Spleen (tissue), 11 donors: ENCODE data around the gene ACP7. TPM values are rescaled to one million over a fixed set of nuclear protein-coding genes. Genes with fewer than 3 reads are reported as not detected.

Experiments
- DNase-seq: peaks from one replicate; pipeline ENCODE4 v3.0.0-alpha.2; 2020
- H3K27ac ChIP-seq, 8 donors: fragments of 200-600 bp; sonication (generic) in 7 of 8; 1 replicate in 4 of 8; 2 replicates in 4 of 8; pipeline versions ENCODE4 v1.5.0 to v1.8.0; 2016 to 2021; ENCODE audit warnings: inconsistent platforms in 4 of 8, mild to moderate bottlenecking in 4 of 8, moderate library complexity in 1 of 8
- H3K27me3 ChIP-seq, 7 donors: fragments of 200-600 bp; sonication (generic) in 6 of 7; replicated peaks in 1 of 7; 1 replicate in 4 of 7; 2 replicates in 3 of 7; pipeline versions ENCODE4 v1.5.0 to v1.8.0; 2016 to 2021; ENCODE audit warnings: inconsistent platforms in 3 of 7, mild to moderate bottlenecking in 1 of 7
- H3K36me3 ChIP-seq, 6 donors: fragments of 200-600 bp; sonication (generic) in 5 of 6; 1 replicate in 4 of 6; 2 replicates in 2 of 6; pipeline versions ENCODE4 v1.5.0 to v1.8.0; 2016 to 2021; ENCODE audit warnings: inconsistent platforms in 2 of 6
- H3K4me1 ChIP-seq, 6 donors: fragments of 200-600 bp; sonication (generic) in 5 of 6; 1 replicate in 3 of 6; 2 replicates in 3 of 6; pipeline versions ENCODE4 v1.5.0 to v1.8.0; 2016 to 2021; ENCODE audit warnings: inconsistent platforms in 3 of 6
- H3K4me3 ChIP-seq, 8 donors: fragments of 200-600 bp; sonication (generic) in 7 of 8; 1 replicate in 4 of 8; 2 replicates in 4 of 8; pipeline versions ENCODE4 v1.5.0 to v1.8.0; 2016 to 2021; ENCODE audit warnings: inconsistent platforms in 4 of 8, mild to moderate bottlenecking in 4 of 8, moderate library complexity in 2 of 8
- H3K9me3 ChIP-seq, 8 donors: fragments of 200-600 bp; sonication (generic) in 7 of 8; 1 replicate in 4 of 8; 2 replicates in 4 of 8; pipeline versions ENCODE4 v1.5.0 to v1.8.0; 2016 to 2021; ENCODE audit warnings: inconsistent platforms in 4 of 8
- CTCF ChIP-seq, 11 experiments: fragments of 200-600 bp in 7 of 11; fragments of 450-650 bp in 4 of 11; sonication (generic) in 4 of 11; IDR thresholded peaks in 8 of 11; conservative IDR thresholded peaks in 3 of 11; 1 replicate in 7 of 11; 2 replicates in 4 of 11; pipeline versions ENCODE4 v1.4.0 to v1.8.0; 2016 to 2021; ENCODE audit warnings: antibody characterized with exemption in 11 of 11, inconsistent platforms in 4 of 11, mild to moderate bottlenecking in 1 of 11
- POLR2A ChIP-seq, 3 donors: fragments of 450-650 bp; IDR thresholded peaks; one replicate each; pipeline ENCODE4 v1.5.1; 2017; ENCODE audit warnings: antibody characterized with exemption in 3 of 3, mild to moderate bottlenecking in 1 of 3
- POLR2AphosphoS5 ChIP-seq, 3 donors: sonication (generic); formaldehyde crosslinking; IDR thresholded peaks; one replicate each; pipeline ENCODE4 v1.5.1; 2017; ENCODE audit warnings: antibody characterized with exemption in 3 of 3
- WGBS, 5 donors: extraction: QIAGEN DNeasy Blood & Tissue Kit in 3 of 5; methylation state at CpG; one replicate each; pipeline versions ENCODE4 v1.1.5 to v1.1.7; 2013 to 2018; 5-methylcytosine and 5-hydroxymethylcytosine counted together
- intact Hi-C: fragments of 100-400 bp; cut with DNase I; formaldehyde crosslinking; loops from one replicate; pipeline ENCODE4 v1.15.0; 2023; ENCODE audit warnings: low total_unique reads
- polyA plus RNA-seq, 3 donors: library from polyadenylated mRNA; stranded (reverse); fragments of 200-250 nt; gene quantifications; one replicate each; pipeline ENCODE4 v1.2.1, GENCODE V29; 2013
- total RNA-seq, 7 donors: library from RNA; depleted of rRNA in 3 of 7; stranded (reverse); fragments of >200 nt in 3 of 7; fragmentation: NEBNext Ultra II Directional in 4 of 7; extraction: Animal tissue kit (Norgen Biotek cat#: 25700) in 4 of 7; gene quantifications; one replicate each; pipeline versions ENCODE4 v1.1.0 to v1.2.1, GENCODE V29; 2016 to 2021
- donor health status: healthy with polysubstance abuse.
- donor health status: DM: no; HTN: no; CAD: no; lungs with moderate emphysema.
- donor health status: DM: no; HTN: no; CAD: no.
- donor health status: Bipolar disorder and iron deficiency.
- donor health status: healthy.
- donor health status: DM: no; HTN: no; CAD: no.
- donor health status: DM: yes; HTN: yes; CAD: no.

Gene ACP7
- total and polyA plus RNA-seq, 10 donors, result not detected

- H3K9me3 ChIP-seq, result peaks cover 0 to 6% (median 0%) of the 10 kb centered on the region in 8 donors
- no peak for DNase-seq
- intact Hi-C loops, result no loop called here
- H3K27ac ChIP-seq, result no peak overlapping the region
- TF ChIP-seq POLR2AphosphoS5 (IDR thresholded peaks at IDR 0.05), result no peak
- no peak for TF ChIP-seq CTCF (IDR thresholded peaks at IDR 0.05 in 8 of 11, conservative IDR thresholded peaks at IDR 0.05 in 3 of 11)
- no peak for TF ChIP-seq POLR2A (IDR thresholded peaks at IDR 0.05)
- no peaks in the 10 kb centered on the region for H3K4me1 ChIP-seq
- H3K36me3 ChIP-seq, result no peaks in the 10 kb centered on the region
- H3K4me3 ChIP-seq, result no peak overlapping the region
- peaks cover 0 to 9% (median 0%) of the 10 kb centered on the region in 7 donors for H3K27me3 ChIP-seq
- WGBS, 5 donors, result 71 to 83% (median 80%) methylated on average over 9 of the region's 9 CpGs
These were observed 31.3 kb upstream of the ACP7 start for GRCh38 chr19:39052846-39053245.

- WGBS, 5 donors, result 86 to 92% (median 87%) methylated on average over 14 to 18 of the region's 18 CpGs
- TF ChIP-seq POLR2A (IDR thresholded peaks at IDR 0.05) (no peak), POLR2AphosphoS5 (IDR thresholded peaks at IDR 0.05) (no peak), CTCF (IDR thresholded peaks at IDR 0.05 in 8 of 11, conservative IDR thresholded peaks at IDR 0.05 in 3 of 11) (no peak)
- H3K4me3 ChIP-seq, result no peak overlapping the region
- H3K27me3 ChIP-seq, result peaks cover 0 to 9% (median 0%) of the 10 kb centered on the region in 7 donors
- no peaks in the 10 kb centered on the region for H3K36me3 ChIP-seq
- no peak overlapping the region for H3K27ac ChIP-seq
- no peak for DNase-seq
- H3K9me3 ChIP-seq, result peaks cover 0 to 6% (median 0%) of the 10 kb centered on the region in 8 donors
- H3K4me1 ChIP-seq, result no peaks in the 10 kb centered on the region
- intact Hi-C loops, result no loop called here
These were observed 30.7 kb upstream of the ACP7 start for GRCh38 chr19:39053276-39054090.

GRCh38 chr19:39054091-39054470 lies 30.1 kb upstream of the ACP7 start:
- Histone ChIP-seq H3K9me3 (peaks cover 0 to 6% (median 0%) of the 10 kb centered on the region in 8 donors), H3K27me3 (peaks cover 0 to 9% (median 0%) of the 10 kb centered on the region in 7 donors), H3K27ac (no peak overlapping the region), H3K36me3 (no peaks in the 10 kb centered on the region), H3K4me1 (no peaks in the 10 kb centered on the region), H3K4me3 (no peak overlapping the region)
- 87 to 95% (median 91%) methylated on average over 2 of the region's 2 CpGs for WGBS, 5 donors
- no peak for DNase-seq
- intact Hi-C loops, result no loop called here
- TF ChIP-seq CTCF (IDR thresholded peaks at IDR 0.05 in 8 of 11, conservative IDR thresholded peaks at IDR 0.05 in 3 of 11) (no peak), POLR2AphosphoS5 (IDR thresholded peaks at IDR 0.05) (no peak), POLR2A (IDR thresholded peaks at IDR 0.05) (no peak)

- Histone ChIP-seq H3K4me3 (no peak overlapping the region), H3K27me3 (peaks cover 0 to 9% (median 0%) of the 10 kb centered on the region in 7 donors), H3K9me3 (peaks cover 0 to 6% (median 0%) of the 10 kb centered on the region in 8 donors), H3K36me3 (no peaks in the 10 kb centered on the region), H3K4me1 (no peaks in the 10 kb centered on the region), H3K27ac (no peak overlapping the region)
- DNase-seq, result no peak
- intact Hi-C loops, result no loop called here
- WGBS, 5 donors, result 50 to 70% (median 61%) methylated on average over 3 of the region's 3 CpGs
- TF ChIP-seq POLR2AphosphoS5 (IDR thresholded peaks at IDR 0.05) (no peak), POLR2A (IDR thresholded peaks at IDR 0.05) (no peak), CTCF (IDR thresholded peaks at IDR 0.05 in 8 of 11, conservative IDR thresholded peaks at IDR 0.05 in 3 of 11) (no peak)
These were observed 26.6 kb upstream of the ACP7 start for GRCh38 chr19:39057615-39058014.
